H9 (cell line): ENCODE data around the gene PPAN. TPM values are rescaled to one million over a fixed set of nuclear protein-coding genes. Genes with fewer than 3 reads are reported as not detected.

Source experiments
- DNase-seq: peaks from one replicate; pipeline ENCODE4 v3.0.0-alpha.2; 2017
- H2AFZ ChIP-seq: one replicate; pipeline ENCODE4 v1.6.1; 2013; ENCODE audit warnings: mild to moderate bottlenecking, low read length, control low read depth, moderate library complexity
- H2AK5ac ChIP-seq: 2 replicates; pipeline ENCODE4 v1.6.1; 2013; ENCODE audit warnings: low read length, control low read depth, mixed read lengths; ENCODE audit not compliant: insufficient read length
- H2BK120ac ChIP-seq: one replicate; pipeline ENCODE4 v1.6.1; 2013; ENCODE audit warnings: low read depth, mild to moderate bottlenecking, low read length, control low read depth, inconsistent platforms; ENCODE audit not compliant: poor library complexity, severe bottlenecking
- H2BK12ac ChIP-seq: 2 replicates; pipeline ENCODE4 v1.6.1; 2013; ENCODE audit warnings: low read length, control low read depth, mixed read lengths, low read depth; ENCODE audit not compliant: insufficient read length
- H2BK15ac ChIP-seq: 2 replicates; pipeline ENCODE4 v1.6.1; 2013; ENCODE audit warnings: low read depth, low read length, control low read depth
- H2BK20ac ChIP-seq: one replicate; pipeline ENCODE4 v1.6.1; 2013; ENCODE audit warnings: low read depth, mild to moderate bottlenecking, low read length, control low read depth, inconsistent platforms; ENCODE audit not compliant: poor library complexity, severe bottlenecking
- H2BK5ac ChIP-seq: 2 replicates; pipeline ENCODE4 v1.6.1; 2013; ENCODE audit warnings: low read length, control low read depth, mixed read lengths; ENCODE audit not compliant: insufficient read length
- H3K14ac ChIP-seq: 2 replicates; pipeline ENCODE4 v1.6.1; 2013; ENCODE audit warnings: low read length, control low read depth; ENCODE audit not compliant: insufficient read depth
- H3K18ac ChIP-seq: 2 replicates; pipeline ENCODE4 v1.6.1; 2013; ENCODE audit warnings: low read depth, mild to moderate bottlenecking, mixed read lengths, low read length, control low read depth; ENCODE audit not compliant: insufficient read length
- H3K23ac ChIP-seq: 2 replicates; pipeline ENCODE4 v1.6.1; 2013; ENCODE audit warnings: low read length, control low read depth, mixed read lengths, low read depth; ENCODE audit not compliant: insufficient read length
- H3K23me2 ChIP-seq: 2 replicates; pipeline ENCODE4 v1.6.1; 2013; ENCODE audit warnings: low read depth, mild to moderate bottlenecking, mixed read lengths, low read length, control low read depth; ENCODE audit not compliant: insufficient read length, poor library complexity, severe bottlenecking
- H3K27ac ChIP-seq: 2 replicates; pipeline ENCODE4 v1.5.1; 2013; ENCODE audit warnings: low read length, control low read depth, mixed read lengths, low read depth; ENCODE audit not compliant: insufficient read length
- H3K27me3 ChIP-seq: 2 replicates; pipeline ENCODE4 v1.6.1; 2013; ENCODE audit warnings: low read length, control low read depth, inconsistent platforms; ENCODE audit not compliant: insufficient read depth
- H3K4ac ChIP-seq: 2 replicates; pipeline ENCODE4 v1.6.1; 2013; ENCODE audit warnings: low read depth, mild to moderate bottlenecking, control low read depth, inconsistent platforms, low read length, moderate library complexity
- H3K4me1 ChIP-seq: 2 replicates; pipeline ENCODE4 v1.6.1; 2013; ENCODE audit warnings: low read length, control low read depth, inconsistent platforms; ENCODE audit not compliant: insufficient read depth
- H3K4me2 ChIP-seq: 2 replicates; pipeline ENCODE4 v1.6.1; 2013; ENCODE audit warnings: low read length, control low read depth, mixed read lengths; ENCODE audit not compliant: insufficient read length, insufficient read depth
- H3K56ac ChIP-seq: 2 replicates; pipeline ENCODE4 v1.6.1; 2013; ENCODE audit warnings: low read depth, mild to moderate bottlenecking, mixed read lengths, low read length, control low read depth; ENCODE audit not compliant: insufficient read length
- H3K79me1 ChIP-seq: 2 replicates; pipeline ENCODE4 v1.6.1; 2013; ENCODE audit warnings: low read depth, mild to moderate bottlenecking, moderate library complexity, low read length, control low read depth, inconsistent platforms; ENCODE audit not compliant: insufficient read depth, poor library complexity, severe bottlenecking
- H3K79me2 ChIP-seq: 2 replicates; pipeline ENCODE4 v1.6.1; 2013; ENCODE audit warnings: low read length, control low read depth, inconsistent platforms; ENCODE audit not compliant: insufficient read depth
- H3K9ac ChIP-seq: 2 replicates; pipeline ENCODE4 v1.6.1; 2013; ENCODE audit warnings: low read length, control low read depth, mixed read lengths; ENCODE audit not compliant: insufficient read length; ENCODE audit errors: extremely low read depth
- H3K9me3 ChIP-seq: one replicate; pipeline ENCODE4 v1.6.1; 2013; ENCODE audit warnings: low read depth, low read length, inconsistent platforms; ENCODE audit not compliant: control insufficient read depth
- H3T11ph ChIP-seq: one replicate; pipeline ENCODE4 v1.6.1; 2013; ENCODE audit warnings: mild to moderate bottlenecking, low read length, control low read depth, inconsistent platforms
- H4K20me1 ChIP-seq: one replicate; pipeline ENCODE4 v1.6.1; 2013; ENCODE audit not compliant: control insufficient read depth, insufficient read length, insufficient read depth
- H4K5ac ChIP-seq: 2 replicates; pipeline ENCODE4 v1.6.1; 2013; ENCODE audit warnings: low read depth, mild to moderate bottlenecking, mixed read lengths, low read length, control low read depth; ENCODE audit not compliant: insufficient read length
- H4K8ac ChIP-seq: replicated peaks from 2 replicates; pipeline ENCODE4 v1.6.1; 2013; ENCODE audit warnings: low read length, control low read depth, mixed read lengths, low read depth; ENCODE audit not compliant: insufficient read length
- H4K91ac ChIP-seq: 2 replicates; pipeline ENCODE4 v1.6.1; 2013; ENCODE audit warnings: low read depth, mild to moderate bottlenecking, moderate library complexity, mixed read lengths, low read length, control low read depth; ENCODE audit not compliant: insufficient read length
- H3K27ac Mint-ChIP-seq, 3 experiments: 2 replicates in 2 of 3; 3 replicates in 1 of 3; pipeline ENCODE4 v1.8.0; 2020 to 2021; ENCODE audit warnings: mixed read lengths in 3 of 3, mild to moderate bottlenecking in 1 of 3, moderate library complexity in 1 of 3
- H3K27me3 Mint-ChIP-seq: 2 replicates; pipeline ENCODE4 v1.8.0; 2021; ENCODE audit warnings: low read depth, mild to moderate bottlenecking, moderate library complexity, mixed read lengths
- H3K36me3 Mint-ChIP-seq, 3 experiments: 2 replicates in 2 of 3; 3 replicates in 1 of 3; pipeline ENCODE4 v1.8.0; 2020 to 2021; ENCODE audit warnings: low read depth in 3 of 3, mixed read lengths in 3 of 3; ENCODE audit not compliant: insufficient read depth in 1 of 3
- H3K4me1 Mint-ChIP-seq, 2 experiments: 2 replicates each; pipeline ENCODE4 v1.8.0; 2020; ENCODE audit warnings: mixed read lengths in 2 of 2
- H3K4me3 Mint-ChIP-seq, 2 experiments: 2 replicates in 1 of 2; 3 replicates in 1 of 2; pipeline ENCODE4 v1.8.0; 2020 to 2021; ENCODE audit warnings: mild to moderate bottlenecking in 2 of 2, mixed read lengths in 2 of 2, moderate library complexity in 1 of 2
- H3K9me3 Mint-ChIP-seq, 2 experiments: 2 replicates in 1 of 2; 3 replicates in 1 of 2; pipeline ENCODE4 v1.8.0; 2020; ENCODE audit warnings: mild to moderate bottlenecking in 2 of 2, mixed read lengths in 2 of 2, moderate library complexity in 1 of 2
- CTCF ChIP-seq: fragments of 200-600 bp; sonication (generic); conservative IDR thresholded peaks from 3 replicates; pipeline ENCODE4 v1.8.0; 2021; ENCODE audit warnings: antibody characterized with exemption, mild to moderate bottlenecking
- WGBS: extraction: QIAGEN DNeasy Blood & Tissue Kit; methylation state at CpG from one replicate; pipeline ENCODE4 v1.1.7; 2013; ENCODE audit warnings: missing lambda C conversion rate, low lambda C conversion rate, mixed read lengths; ENCODE audit not compliant: insufficient read length; ENCODE audit errors: extremely low coverage; 5-methylcytosine and 5-hydroxymethylcytosine counted together
- total RNA-seq: library from RNA; stranded (reverse); gene quantifications from 2 replicates; pipeline ENCODE4 v1.2.1, GENCODE V29; 2021

PPAN gene
- total RNA-seq, 1 experiment from 2014 or later = 157 TPM

- H3K4me3 Mint-ChIP-seq = no peak overlapping the region
- Histone ChIP-seq H3K4me1 (no peaks in the 10 kb centered on the region), H3K23me2 (no peaks in the 10 kb centered on the region), H4K91ac (no peak overlapping the region), H3K18ac (no peak overlapping the region), H3K4ac (no peak overlapping the region), H4K8ac (no peak overlapping the region), H3K79me2 (0 out of 2 replicates have a peak, but pooled peaks cover 2% of the 10 kb centered on the region), H2BK120ac (no peak overlapping the region), H4K20me1 (no peaks in the 10 kb centered on the region), H3K9ac (no peak overlapping the region), H2AK5ac (no peak overlapping the region), H2BK20ac (no peak overlapping the region), H3K27me3 (no peaks in the 10 kb centered on the region), H3K4me2 (no peak overlapping the region), H2AFZ (no peak overlapping the region), H2BK5ac (no peak overlapping the region), H3K56ac (no peak overlapping the region), H3K14ac (no peak overlapping the region), H3T11ph (no peak overlapping the region), H3K23ac (no peak overlapping the region), H3K9me3 (no peaks in the 10 kb centered on the region), H2BK12ac (no peak overlapping the region), H4K5ac (no peak overlapping the region), H3K27ac (no peak overlapping the region), H2BK15ac (no peak overlapping the region), H3K79me1 (no peaks in the 10 kb centered on the region)
- H3K9me3 Mint-ChIP-seq = no peaks in the 10 kb centered on the region
- H3K36me3 Mint-ChIP-seq = peaks cover 36 to 97% (median 70%) of the 10 kb centered on the region in 3 experiments; a peak in 6 of 7 replicates
- no peak for TF ChIP-seq CTCF
- H3K27ac Mint-ChIP-seq = no peak overlapping the region
- H3K4me1 Mint-ChIP-seq = no peaks in the 10 kb centered on the region
- no peaks in the 10 kb centered on the region; the same call in 1 of the 2 replicates for H3K27me3 Mint-ChIP-seq
- DNase-seq = no peak
- no CpG with 5 or more reads among the region's 38 CpGs for WGBS
These were observed 31.9 kb downstream of the PPAN start for GRCh38 chr19:10137751-10138682.
